HEK293 (cell line): ENCODE results near the gene DOK7.
A peak's percentile ranks its signal among the peaks of the same experiment; 100 is the strongest.

Experiments used
- CTCF ChIA-PET: fragments of 350-600 bp; formaldehyde crosslinking; extraction: SDS; loops from one replicate; lab custom pipeline; 2021; ENCODE audit warnings: antibody characterized with exemption; lab: Yijun Ruan, JAX
- POLR2A ChIA-PET: fragments of 300-600 bp; formaldehyde crosslinking; extraction: SDS; loops from one replicate; lab custom pipeline; 2020; ENCODE audit warnings: antibody characterized with exemption, inconsistent platforms; lab: Yijun Ruan, JAX
- H3K27ac ChIP-seq: fragments of 200-500 bp; sonication (Bioruptor generic); 2 replicates; pipeline ENCODE4 v1.5.1; 2014; ENCODE audit warnings: low read depth, low read length, control low read depth, inconsistent platforms; ENCODE audit errors: extremely low read depth
- H3K36me3 ChIP-seq, 2 experiments: fragments of 200-500 bp in 1 of 2; sonication (Bioruptor generic) in 1 of 2; 1 replicate in 1 of 2; 2 replicates in 1 of 2; pipeline ENCODE4 v1.5.1; 2014 to 2017; ENCODE audit warnings: inconsistent platforms in 2 of 2, low read length in 2 of 2; ENCODE audit not compliant: control insufficient read depth in 2 of 2, insufficient read depth in 1 of 2
- H3K4me1 ChIP-seq: fragments of 200-500 bp; sonication (Bioruptor generic); 2 replicates; pipeline ENCODE4 v1.5.1; 2014; ENCODE audit warnings: mild to moderate bottlenecking, low read length, inconsistent platforms; ENCODE audit not compliant: control insufficient read depth, insufficient read depth
- H3K4me3 ChIP-seq: 2 replicates; pipeline ENCODE4 v1.5.1; 2011; ENCODE audit warnings: low read depth, mild to moderate bottlenecking, control low read depth, low read length, moderate library complexity
- H3K9me3 ChIP-seq: fragments of 200-500 bp; sonication (Bioruptor generic); 2 replicates; pipeline ENCODE4 v1.5.1; 2014; ENCODE audit warnings: low read depth, low read length, inconsistent platforms; ENCODE audit not compliant: control insufficient read depth, insufficient read depth
- EGR2 ChIP-seq: fragments of 450-650 bp; formaldehyde crosslinking; IDR thresholded peaks from 2 replicates; pipeline ENCODE4 v1.5.1; 2016; ENCODE audit warnings: low read depth, missing biosample characterization, missing genetic modification characterization
- MEIS1 ChIP-seq: sonication (generic); formaldehyde crosslinking; IDR thresholded peaks from 2 replicates; pipeline ENCODE4 v1.8.1; 2022; ENCODE audit warnings: missing genetic modification reagents, mild to moderate bottlenecking, borderline replicate concordance
- OSR2 ChIP-seq: fragments of 450-650 bp; formaldehyde crosslinking; IDR thresholded peaks from 2 replicates; pipeline ENCODE4 v1.5.1; 2016; ENCODE audit warnings: missing biosample characterization, missing genetic modification characterization
- PRDM1 ChIP-seq: fragments of 450-650 bp; formaldehyde crosslinking; IDR thresholded peaks from 2 replicates; pipeline ENCODE4; 2016; ENCODE audit warnings: missing biosample characterization, missing genetic modification characterization
- PRDM6 ChIP-seq: fragments of 450-650 bp; formaldehyde crosslinking; IDR thresholded peaks from 2 replicates; pipeline ENCODE4 v1.5.1; 2017; ENCODE audit warnings: missing biosample characterization, missing genetic modification characterization
- SCRT1 ChIP-seq: fragments of 450-650 bp; formaldehyde crosslinking; IDR thresholded peaks from 2 replicates; pipeline ENCODE4 v1.5.1; 2016; ENCODE audit warnings: missing biosample characterization, missing genetic modification characterization, borderline replicate concordance
- ZBTB21 ChIP-seq: fragments of 450-650 bp; formaldehyde crosslinking; IDR thresholded peaks from 2 replicates; pipeline ENCODE4 v1.5.1; 2017; ENCODE audit warnings: missing biosample characterization, missing genetic modification characterization
- ZFHX2 ChIP-seq: fragments of 450-650 bp; formaldehyde crosslinking; conservative IDR thresholded peaks from 2 replicates; pipeline ENCODE4 v1.5.1; 2016; ENCODE audit warnings: missing biosample characterization, missing genetic modification characterization
- ZNF266 ChIP-seq: fragments of 450-650 bp; formaldehyde crosslinking; IDR thresholded peaks from 2 replicates; pipeline ENCODE4 v1.5.1; 2016; ENCODE audit warnings: missing biosample characterization, missing genetic modification characterization, low read depth
- ZNF362 ChIP-seq: fragments of 450-650 bp; formaldehyde crosslinking; IDR thresholded peaks from 2 replicates; pipeline ENCODE4 v1.5.1; 2016; ENCODE audit warnings: missing biosample characterization, missing genetic modification characterization
- ZNF398 ChIP-seq: fragments of 450-650 bp; formaldehyde crosslinking; IDR thresholded peaks from 2 replicates; pipeline ENCODE4 v1.5.1; 2017; ENCODE audit warnings: missing biosample characterization, missing genetic modification characterization
- ZNF423 ChIP-seq: fragments of 450-650 bp; formaldehyde crosslinking; IDR thresholded peaks from 2 replicates; pipeline ENCODE4 v1.5.1; 2016; ENCODE audit warnings: missing biosample characterization, missing genetic modification characterization
- ZNF518A ChIP-seq: fragments of 450-650 bp; formaldehyde crosslinking; conservative IDR thresholded peaks from 2 replicates; pipeline ENCODE4 v1.5.1; 2016; ENCODE audit warnings: low read depth, missing biosample characterization, missing genetic modification characterization
- ZNF529 ChIP-seq: fragments of 450-650 bp; formaldehyde crosslinking; IDR thresholded peaks from 2 replicates; pipeline ENCODE4 v1.5.1; 2017; ENCODE audit warnings: missing genetic modification characterization, missing biosample characterization; ENCODE audit not compliant: insufficient replicate concordance
- ZNF660 ChIP-seq: fragments of 450-650 bp; IDR thresholded peaks from 2 replicates; pipeline ENCODE4 v1.5.1; 2018; ENCODE audit warnings: missing biosample characterization, mild to moderate bottlenecking, missing genetic modification characterization
- ZNF670 ChIP-seq: fragments of 450-650 bp; formaldehyde crosslinking; IDR thresholded peaks from 2 replicates; pipeline ENCODE4 v1.5.1; 2016; ENCODE audit warnings: missing biosample characterization, missing genetic modification characterization, low read depth
- ZNF707 ChIP-seq: fragments of 450-650 bp; formaldehyde crosslinking; IDR thresholded peaks from 2 replicates; pipeline ENCODE4 v1.5.1; 2016; ENCODE audit warnings: missing biosample characterization, missing genetic modification characterization
- ZNF785 ChIP-seq: fragments of 450-650 bp; formaldehyde crosslinking; IDR thresholded peaks from 2 replicates; pipeline ENCODE4 v1.5.1; 2016; ENCODE audit warnings: missing biosample characterization, missing genetic modification characterization
- ZNF837 ChIP-seq: fragments of 450-650 bp; formaldehyde crosslinking; IDR thresholded peaks from 2 replicates; pipeline ENCODE4 v1.5.1; 2016; ENCODE audit warnings: missing biosample characterization, missing genetic modification characterization
- ZNF843 ChIP-seq: fragments of 450-650 bp; formaldehyde crosslinking; IDR thresholded peaks from 2 replicates; pipeline ENCODE4 v1.5.1; 2016; ENCODE audit warnings: missing biosample characterization, missing genetic modification characterization
- TF ChIP-seq, protein P1 (sequence below): fragments of 450-650 bp; formaldehyde crosslinking; IDR thresholded peaks from 2 replicates; pipeline ENCODE4 v1.5.1; 2016; ENCODE audit warnings: missing biosample characterization, missing genetic modification characterization

Gene DOK7

GRCh38 chr4:3420606-3420955, 42.5 kb upstream of the DOK7 start:
- TF ChIP-seq ZNF518A (tag by site-specific recombination): no peak
- TF ChIP-seq MEIS1 (CRISPR knock-in tag): no peak
- no peak for TF ChIP-seq ZNF266 (tag by site-specific recombination)
- no peak for TF ChIP-seq ZNF660 (tag by site-specific recombination)
- no peak for TF ChIP-seq ZNF423 (tag by site-specific recombination)
- TF ChIP-seq ZNF362: no peak
- TF ChIP-seq ZBTB21 (tag by site-specific recombination): no peak
- TF ChIP-seq ZNF529: no peak
- no peak for TF ChIP-seq ZNF398 (tag by site-specific recombination)
- H3K4me3 ChIP-seq: no peak overlapping the region
- H3K36me3 ChIP-seq: peaks cover 0 to 19% of the 10 kb centered on the region in 2 experiments; a peak in 1 of 3 replicates
- no peaks in the 10 kb centered on the region for H3K4me1 ChIP-seq
- CTCF ChIA-PET: interaction anchor here (0.9 kb wide), 1 partner anchor 41 kb away, joined by 5 read pairs; no protein-coding TSS in a partner anchor
- H3K9me3 ChIP-seq: no peaks in the 10 kb centered on the region
- no peak overlapping the region for H3K27ac ChIP-seq
- POLR2A ChIA-PET: no interaction called here

DNA sequence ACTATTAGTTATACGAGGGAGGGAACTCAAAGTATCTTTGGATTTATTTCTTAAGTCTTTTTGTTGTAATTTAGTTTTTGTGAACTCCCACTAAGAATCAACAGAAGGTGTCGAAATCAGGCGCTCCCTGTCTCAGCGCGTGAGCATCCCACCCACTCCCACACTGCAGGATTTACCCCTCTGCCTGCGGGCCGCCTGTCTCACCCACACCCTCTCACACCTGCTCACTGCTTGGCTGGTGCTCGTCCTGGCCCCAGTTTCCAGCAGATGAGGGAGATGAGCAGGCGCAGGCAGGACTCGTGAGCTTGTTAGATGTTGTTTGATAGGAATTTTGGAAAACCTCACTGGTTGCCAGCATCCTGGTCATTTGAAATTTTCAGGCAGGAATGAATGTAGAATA, 42.1 kb upstream of the DOK7 start:
- no peaks in the 10 kb centered on the region for H3K4me1 ChIP-seq
- TF ChIP-seq ZNF843 (no peak), ZFHX2 (tag by site-specific recombination) (peak; percentile 50), ZNF670 (tag by site-specific recombination) (no peak), PRDM6 (no peak), ZNF785 (tag by site-specific recombination) (no peak), ZNF837 (no peak), EGR2 (peak; percentile 55), ZNF707 (tag by site-specific recombination) (no peak), SCRT1 (tag by site-specific recombination) (no peak), OSR2 (tag by site-specific recombination) (no peak), PRDM1 (tag by site-specific recombination) (no peak)
- TF ChIP-seq, protein P1, sequence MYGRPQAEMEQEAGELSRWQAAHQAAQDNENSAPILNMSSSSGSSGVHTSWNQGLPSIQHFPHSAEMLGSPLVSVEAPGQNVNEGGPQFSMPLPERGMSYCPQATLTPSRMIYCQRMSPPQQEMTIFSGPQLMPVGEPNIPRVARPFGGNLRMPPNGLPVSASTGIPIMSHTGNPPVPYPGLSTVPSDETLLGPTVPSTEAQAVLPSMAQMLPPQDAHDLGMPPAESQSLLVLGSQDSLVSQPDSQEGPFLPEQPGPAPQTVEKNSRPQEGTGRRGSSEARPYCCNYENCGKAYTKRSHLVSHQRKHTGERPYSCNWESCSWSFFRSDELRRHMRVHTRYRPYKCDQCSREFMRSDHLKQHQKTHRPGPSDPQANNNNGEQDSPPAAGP (tag by site-specific recombination): no peak
- POLR2A ChIA-PET: no interaction called here
- H3K4me3 ChIP-seq: no peak overlapping the region
- CTCF ChIA-PET: interaction anchor here (0.9 kb wide), 1 partner anchor 41 kb away, joined by 5 read pairs; no protein-coding TSS in a partner anchor
- no peak overlapping the region for H3K27ac ChIP-seq
- H3K36me3 ChIP-seq: peaks cover 0 to 18% of the 10 kb centered on the region in 2 experiments; a peak in 1 of 3 replicates
- H3K9me3 ChIP-seq: no peaks in the 10 kb centered on the region
